Right hindlimb (tissue), 1 donor: ENCODE data around the gene ATG2A.

Experiments used
- DNase-seq: peaks from one replicate; pipeline ENCODE4 v3.0.0-alpha.2; 2018

ATG2A gene

GRCh38 chr11:64867748-64868462 is 49.1 kb downstream of the ATG2A start:
- DNase-seq = no peak

- no peak for DNase-seq
Observed at GRCh38 chr11:64866173-64866491, 50.9 kb downstream of the ATG2A start.

- no peak for DNase-seq
Observed at GRCh38 chr11:64865286-64866172, 51.5 kb downstream of the ATG2A start.

GRCh38 chr11:64864473-64865285 is 52.3 kb downstream of the ATG2A start:
- DNase-seq = peak; percentile 82

GRCh38 chr11:64864135-64864472 is 52.9 kb downstream of the ATG2A start:
- DNase-seq = no peak

- DNase-seq = no peak
Observed at GRCh38 chr11:64863391-64864060, 53.5 kb downstream of the ATG2A start.

- no peak for DNase-seq
Observed at GRCh38 chr11:64862987-64863390, 54.0 kb downstream of the ATG2A start.

- no peak for DNase-seq
Observed at GRCh38 chr11:64861227-64861975, 55.6 kb downstream of the ATG2A start.

- no peak for DNase-seq
Observed at GRCh38 chr11:64859542-64860414, 57.2 kb downstream of the ATG2A start.

GRCh38 chr11:64858467-64859263 is 58.3 kb downstream of the ATG2A start:
- DNase-seq = no peak

- no peak for DNase-seq
Observed at GRCh38 chr11:64857485-64857884, 59.5 kb downstream of the ATG2A start.

GRCh38 chr11:64856382-64857227 is 60.4 kb downstream of the ATG2A start:
- DNase-seq = no peak

GRCh38 chr11:64855596-64856304 is 61.3 kb downstream of the ATG2A start:
- DNase-seq = no peak

- DNase-seq = peak; percentile 71
Observed at GRCh38 chr11:64854534-64855502, 62.2 kb downstream of the ATG2A start.

GRCh38 chr11:64854157-64854533 is 62.9 kb downstream of the ATG2A start:
- DNase-seq = no peak

- DNase-seq = no peak
Observed at GRCh38 chr11:64853709-64854108, 63.3 kb downstream of the ATG2A start.

GRCh38 chr11:64852804-64853509 is 64.1 kb downstream of the ATG2A start:
- DNase-seq = no peak
